DMS 273 (cell line): ENCODE measurements around the gene GGT1.
"Not testable (repeated sequence)": the region's sequence is repeated elsewhere in the genome, so short reads cannot be mapped to it uniquely, and the experiment has no call there.

Source experiments
- DNase-seq: peaks from one replicate; lab custom pipeline; 2025; ENCODE audit not compliant: unreplicated experiment; lab: John Stamatoyannopoulos, UW

GGT1 gene

GRCh38 chr22:24633231-24634023 lies 30.4 kb downstream of the GGT1 start:
- peak; percentile 8 for DNase-seq

- not testable (repeated sequence) for DNase-seq
Observed at GRCh38 chr22:24634776-24635389, 31.9 kb downstream of the GGT1 start.

- DNase-seq = not testable (repeated sequence)
Observed at GRCh38 chr22:24636513-24636912, 33.5 kb downstream of the GGT1 start.

GRCh38 chr22:24642307-24642706 lies 39.3 kb downstream of the GGT1 start:
- DNase-seq = not testable (repeated sequence)

GRCh38 chr22:24644409-24644808 lies 41.4 kb downstream of the GGT1 start:
- not testable (repeated sequence) for DNase-seq

- not testable (repeated sequence) for DNase-seq
Observed at GRCh38 chr22:24645408-24646399, 42.7 kb downstream of the GGT1 start.

GRCh38 chr22:24646756-24647155 lies 43.8 kb downstream of the GGT1 start:
- DNase-seq = not testable (repeated sequence)

GRCh38 chr22:24649371-24649770 lies 46.4 kb downstream of the GGT1 start:
- not testable (repeated sequence) for DNase-seq

GRCh38 chr22:24650884-24651283 lies 47.9 kb downstream of the GGT1 start:
- not testable (repeated sequence) for DNase-seq

GRCh38 chr22:24665395-24665794 lies 62.4 kb downstream of the GGT1 start:
- not testable (repeated sequence) for DNase-seq

- DNase-seq = not testable (repeated sequence)
Observed at GRCh38 chr22:24667904-24668303, 64.9 kb downstream of the GGT1 start.

- not testable (repeated sequence) for DNase-seq
Observed at GRCh38 chr22:24672532-24672931, 69.5 kb downstream of the GGT1 start.
